HCT116 (cell line): Measurements from ENCODE around the gene FBXW8. TPM values are rescaled to one million over a fixed set of nuclear protein-coding genes. Genes with fewer than 3 reads are reported as not detected.

Experiments used
- ATAC-seq: fragments of 200-7000 bp; cut with Tn5 transposase; 2 replicates; pipeline ENCODE4 v1.9.1; 2020; ENCODE audit warnings: mild to moderate bottlenecking, moderate library complexity
- BruUV-seq: library from RNA; stranded (reverse); fragments of 400-500 nt; replicated peaks from 2 replicates; lab custom pipeline; 2021; lab: Mats Ljungman, UMichigan
- CTCF ChIA-PET: fragments of 300-600 bp; sonication (Branson Sonifier 250); formaldehyde crosslinking; loops from one replicate; lab custom pipeline; 2021; ENCODE audit warnings: antibody characterized with exemption; lab: Charles Lee
- POLR2A ChIA-PET: fragments of 300-600, 350-600 bp; sonication (Branson Sonifier 250); formaldehyde crosslinking; loops from one replicate; lab custom pipeline; 2021; ENCODE audit warnings: antibody characterized with exemption; lab: Charles Lee
- RAD21 ChIA-PET, 2 experiments: fragments of 300-600 bp; sonication (Branson Sonifier 250); formaldehyde crosslinking; loops; one replicate each; lab custom pipeline; 2023; ENCODE audit warnings: low total read pairs in 2 of 2; ENCODE audit not compliant: uncharacterized antibody in 2 of 2, unreplicated experiment in 2 of 2, low non-redundant PET in 1 of 2; lab: Charles Lee
- DNase-seq: peaks from one replicate; pipeline ENCODE4 v3.0.0-alpha.2; 2010; ENCODE audit warnings: low read depth, low spot score
- H2AFZ ChIP-seq: fragments of 200-600 bp; shearing (Covaris generic), sonication (generic); 2 replicates; pipeline ENCODE4 v1.6.1; 2017; ENCODE audit warnings: low read depth, mixed run types, mixed read lengths, antibody characterized with exemption, low read length; ENCODE audit not compliant: poor library complexity, severe bottlenecking
- H3K27ac ChIP-seq: 2 replicates; pipeline ENCODE4 v1.5.1; 2012; ENCODE audit warnings: low read depth, low read length
- H3K27me3 ChIP-seq: fragments of 200-600 bp; sonication (generic); 2 replicates; pipeline ENCODE4 v1.6.1; 2016; ENCODE audit warnings: mixed run types, low read length, mixed read lengths; ENCODE audit not compliant: insufficient read depth
- H3K36me3 ChIP-seq, 2 experiments: fragments of 200-500 bp in 1 of 2; fragments of 200-600 bp in 1 of 2; sonication (Bioruptor generic) in 1 of 2; sonication (generic) in 1 of 2; 2 replicates each; pipeline versions ENCODE4 v1.5.1 to v1.6.1; 2014 to 2016; ENCODE audit warnings: low read length in 2 of 2, inconsistent platforms in 1 of 2, mixed read lengths in 1 of 2, mixed run types in 1 of 2; ENCODE audit not compliant: insufficient read depth in 2 of 2, control insufficient read depth in 1 of 2
- H3K4me1 ChIP-seq, 2 experiments: fragments of 200-600 bp in 1 of 2; sonication (generic) in 1 of 2; 2 replicates each; pipeline versions ENCODE4 v1.5.1 to v1.6.1; 2012 to 2017; ENCODE audit warnings: low read length in 2 of 2, inconsistent platforms in 1 of 2, mild to moderate bottlenecking in 1 of 2, mixed read lengths in 1 of 2, mixed run types in 1 of 2, moderate library complexity in 1 of 2; ENCODE audit not compliant: insufficient read depth in 2 of 2, control insufficient read depth in 1 of 2
- H3K4me2 ChIP-seq: fragments of 200-600 bp; sonication (generic); 2 replicates; pipeline ENCODE4 v1.6.1; 2017; ENCODE audit warnings: mixed run types, low read length, mixed read lengths
- H3K4me3 ChIP-seq, 2 experiments: fragments of 200-600 bp in 1 of 2; sonication (generic) in 1 of 2; replicated peaks in 1 of 2; 2 replicates each; pipeline ENCODE4 v1.5.1; 2011 to 2016; ENCODE audit warnings: low read length in 2 of 2, control low read depth in 1 of 2, low read depth in 1 of 2, mild to moderate bottlenecking in 1 of 2, mixed read lengths in 1 of 2, mixed run types in 1 of 2
- H3K79me2 ChIP-seq: fragments of 200-600 bp; sonication (generic); 2 replicates; pipeline ENCODE4 v1.6.1; 2017; ENCODE audit warnings: mild to moderate bottlenecking, mixed run types, low read length, moderate library complexity, mixed read lengths; ENCODE audit not compliant: insufficient read depth
- H3K9ac ChIP-seq: fragments of 200-600 bp; sonication (generic); 2 replicates; pipeline ENCODE4 v1.6.1; 2016; ENCODE audit warnings: low read length, mixed read lengths
- H3K9me2 ChIP-seq: fragments of 200-600 bp; sonication (generic), shearing (Covaris generic); 2 replicates; pipeline ENCODE4 v1.6.1; 2017; ENCODE audit warnings: mixed run types, mild to moderate bottlenecking, moderate library complexity; ENCODE audit not compliant: insufficient read depth
- H3K9me3 ChIP-seq, 2 experiments: fragments of 200-500 bp in 1 of 2; fragments of 200-600 bp in 1 of 2; sonication (Bioruptor generic) in 1 of 2; sonication (generic) in 1 of 2; 2 replicates each; pipeline ENCODE4 v1.6.1; 2014 to 2017; ENCODE audit warnings: low read length in 2 of 2, mixed read lengths in 2 of 2, inconsistent platforms in 1 of 2, low read depth in 1 of 2, mild to moderate bottlenecking in 1 of 2, mixed run types in 1 of 2, moderate library complexity in 1 of 2; ENCODE audit not compliant: control insufficient read depth in 1 of 2, insufficient read depth in 1 of 2
- H4K20me1 ChIP-seq: fragments of 200-600 bp; sonication (generic), shearing (Covaris generic); 2 replicates; pipeline ENCODE4 v1.6.1; 2017; ENCODE audit warnings: mixed run types, mild to moderate bottlenecking, moderate library complexity; ENCODE audit not compliant: insufficient read depth
- CEBPB ChIP-seq: IDR thresholded peaks from 2 replicates; pipeline ENCODE4 v1.6.1; 2012; ENCODE audit warnings: low read depth
- EZH2phosphoT487 ChIP-seq: fragments of 200-600 bp; IDR thresholded peaks from 2 replicates; pipeline ENCODE4 v1.6.1; 2018; ENCODE audit warnings: antibody characterized with exemption, borderline replicate concordance
- FOSL1 ChIP-seq: IDR thresholded peaks from 2 replicates; pipeline ENCODE4 v1.6.1; 2012; ENCODE audit warnings: low read depth
- SIN3A ChIP-seq: IDR thresholded peaks from 2 replicates; pipeline ENCODE4 v1.6.1; 2012; ENCODE audit warnings: low read depth
- SP1 ChIP-seq: IDR thresholded peaks from 2 replicates; pipeline ENCODE4 v1.6.1; 2012; ENCODE audit warnings: low read depth
- SRF ChIP-seq: IDR thresholded peaks from 2 replicates; pipeline ENCODE4 v1.6.1; 2012; ENCODE audit warnings: low read depth
- YY1 ChIP-seq: IDR thresholded peaks from 2 replicates; pipeline ENCODE4 v1.6.1; 2011; ENCODE audit warnings: low read length, low read depth, moderate library complexity, mild to moderate bottlenecking; ENCODE audit not compliant: insufficient replicate concordance; ENCODE audit errors: extremely low read depth
- ZNF274 ChIP-seq: fragments of 200-500 bp; sonication (Bioruptor generic); IDR thresholded peaks from 2 replicates; pipeline ENCODE4 v1.6.1; 2014; ENCODE audit warnings: mild to moderate bottlenecking, low read depth, low read length, inconsistent platforms
- intact Hi-C: fragments of 100-400 bp; cut with micrococcal nuclease; formaldehyde crosslinking; loops from 2 replicates; pipeline ENCODE4 v1.10.0; 2022
- total RNA-seq: library from RNA; stranded (reverse); gene quantifications from one replicate; pipeline ENCODE4 v1.2.1, GENCODE V29; 2021; ENCODE audit not compliant: unreplicated experiment
- TF ChIP-seq, protein P1 (sequence below): IDR thresholded peaks from 2 replicates; pipeline ENCODE4 v1.6.1; 2012
- TF ChIP-seq, protein P2 (sequence below): IDR thresholded peaks from 2 replicates; pipeline ENCODE4 v1.6.1; 2012; ENCODE audit warnings: low read depth
- TF ChIP-seq, protein P3 (sequence below), 3 experiments: fragments of 200-600 bp in 1 of 3; sonication (generic) in 1 of 3; IDR thresholded peaks in 2 of 3; conservative IDR thresholded peaks in 1 of 3; 2 replicates each; pipeline ENCODE4 v1.5.1; 2012 to 2017; ENCODE audit warnings: low read depth in 2 of 3, low read length in 2 of 3, antibody characterized with exemption in 1 of 3, borderline replicate concordance in 1 of 3, control low read depth in 1 of 3, mild to moderate bottlenecking in 1 of 3, mixed read lengths in 1 of 3, mixed run types in 1 of 3, moderate library complexity in 1 of 3; ENCODE audit not compliant: insufficient read depth in 1 of 3
- TF ChIP-seq, protein P4 (sequence below): IDR thresholded peaks from 2 replicates; pipeline ENCODE4 v1.6.1; 2012

Gene FBXW8
- total RNA-seq, 1 experiment from 2014 or later = 14.6 TPM

DNA sequence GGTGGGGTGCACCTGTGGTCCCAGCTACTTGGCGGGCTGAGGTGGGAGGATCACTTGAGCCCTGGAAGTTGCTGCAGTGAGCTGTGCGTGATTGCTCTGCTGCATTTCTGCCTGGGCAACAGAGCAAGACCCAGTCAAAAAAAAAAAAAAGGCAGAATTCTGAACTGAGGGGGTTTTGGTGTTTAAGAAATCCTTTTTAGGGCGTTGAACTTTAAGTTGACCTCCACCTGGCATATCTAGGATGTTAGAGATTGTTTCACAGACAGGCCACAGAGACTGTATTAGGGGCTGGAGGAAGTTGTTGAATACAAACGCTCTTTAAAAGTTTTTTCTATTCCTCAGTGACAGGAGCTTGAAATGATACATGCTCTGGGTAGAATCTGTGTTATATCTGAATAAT lies 60.5 kb downstream of the FBXW8 start:
- intact Hi-C loops = no loop called here
- CTCF ChIA-PET = no interaction called here
- BruUV-seq = no TSS peak

DNA sequence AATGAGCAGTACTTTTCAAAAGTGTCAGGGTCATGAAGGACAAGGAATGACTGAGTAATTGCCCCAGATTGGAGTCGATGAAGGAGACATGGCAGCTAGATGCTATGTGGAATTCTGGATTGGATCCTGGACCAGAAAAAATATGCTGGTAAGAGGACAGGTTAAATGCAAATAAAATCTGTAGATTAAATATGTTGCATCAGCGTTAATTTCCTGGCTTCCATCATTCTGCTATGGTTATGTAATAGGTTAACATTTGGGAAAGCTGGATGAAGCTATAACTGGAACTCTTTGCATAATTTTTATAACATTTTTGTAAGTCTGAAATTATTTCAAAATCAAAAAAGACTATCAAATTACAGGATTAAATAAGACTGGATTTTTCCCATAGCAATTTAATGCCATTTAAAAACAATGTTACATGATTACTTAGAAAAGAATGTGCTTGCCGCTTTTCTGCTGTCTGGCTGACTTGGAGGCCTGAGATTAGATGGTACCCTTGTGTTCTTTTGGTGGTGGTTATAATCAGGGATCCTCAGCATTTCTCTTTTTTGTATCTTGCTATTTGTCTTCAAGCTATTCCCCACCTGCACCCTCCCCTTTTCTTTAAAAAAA lies 65.1 kb downstream of the FBXW8 start:
- RAD21 ChIA-PET = no interaction called here
- ATAC-seq (no peak), DNase-seq (no peak)
- CTCF ChIA-PET = no interaction called here
- H3K4me2 ChIP-seq = no peak overlapping the region
- H3K27me3 ChIP-seq = no peaks in the 10 kb centered on the region
- H3K4me1 ChIP-seq = no peaks in the 10 kb centered on the region
- no peak overlapping the region for H2AFZ ChIP-seq
- no peaks in the 10 kb centered on the region for H3K36me3 ChIP-seq
- no TSS peak for BruUV-seq
- POLR2A ChIA-PET = no interaction called here
- H3K27ac ChIP-seq = no peak overlapping the region
- no peaks in the 10 kb centered on the region for H3K9me2 ChIP-seq
- H4K20me1 ChIP-seq = no peaks in the 10 kb centered on the region
- H3K9me3 ChIP-seq = no peaks in the 10 kb centered on the region
- no peaks in the 10 kb centered on the region for H3K79me2 ChIP-seq
- intact Hi-C loops = no loop called here
- H3K4me3 ChIP-seq = no peak overlapping the region
- TF ChIP-seq YY1 (no peak), SP1 (no peak), SIN3A (no peak), CEBPB (no peak), FOSL1 (no peak), ZNF274 (no peak), SRF (no peak), EZH2phosphoT487 (no peak)
- TF ChIP-seq, protein P1, sequence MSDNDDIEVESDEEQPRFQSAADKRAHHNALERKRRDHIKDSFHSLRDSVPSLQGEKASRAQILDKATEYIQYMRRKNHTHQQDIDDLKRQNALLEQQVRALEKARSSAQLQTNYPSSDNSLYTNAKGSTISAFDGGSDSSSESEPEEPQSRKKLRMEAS = no peak
- TF ChIP-seq, protein P2, sequence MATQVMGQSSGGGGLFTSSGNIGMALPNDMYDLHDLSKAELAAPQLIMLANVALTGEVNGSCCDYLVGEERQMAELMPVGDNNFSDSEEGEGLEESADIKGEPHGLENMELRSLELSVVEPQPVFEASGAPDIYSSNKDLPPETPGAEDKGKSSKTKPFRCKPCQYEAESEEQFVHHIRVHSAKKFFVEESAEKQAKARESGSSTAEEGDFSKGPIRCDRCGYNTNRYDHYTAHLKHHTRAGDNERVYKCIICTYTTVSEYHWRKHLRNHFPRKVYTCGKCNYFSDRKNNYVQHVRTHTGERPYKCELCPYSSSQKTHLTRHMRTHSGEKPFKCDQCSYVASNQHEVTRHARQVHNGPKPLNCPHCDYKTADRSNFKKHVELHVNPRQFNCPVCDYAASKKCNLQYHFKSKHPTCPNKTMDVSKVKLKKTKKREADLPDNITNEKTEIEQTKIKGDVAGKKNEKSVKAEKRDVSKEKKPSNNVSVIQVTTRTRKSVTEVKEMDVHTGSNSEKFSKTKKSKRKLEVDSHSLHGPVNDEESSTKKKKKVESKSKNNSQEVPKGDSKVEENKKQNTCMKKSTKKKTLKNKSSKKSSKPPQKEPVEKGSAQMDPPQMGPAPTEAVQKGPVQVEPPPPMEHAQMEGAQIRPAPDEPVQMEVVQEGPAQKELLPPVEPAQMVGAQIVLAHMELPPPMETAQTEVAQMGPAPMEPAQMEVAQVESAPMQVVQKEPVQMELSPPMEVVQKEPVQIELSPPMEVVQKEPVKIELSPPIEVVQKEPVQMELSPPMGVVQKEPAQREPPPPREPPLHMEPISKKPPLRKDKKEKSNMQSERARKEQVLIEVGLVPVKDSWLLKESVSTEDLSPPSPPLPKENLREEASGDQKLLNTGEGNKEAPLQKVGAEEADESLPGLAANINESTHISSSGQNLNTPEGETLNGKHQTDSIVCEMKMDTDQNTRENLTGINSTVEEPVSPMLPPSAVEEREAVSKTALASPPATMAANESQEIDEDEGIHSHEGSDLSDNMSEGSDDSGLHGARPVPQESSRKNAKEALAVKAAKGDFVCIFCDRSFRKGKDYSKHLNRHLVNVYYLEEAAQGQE = no peak
- TF ChIP-seq, protein P3, sequence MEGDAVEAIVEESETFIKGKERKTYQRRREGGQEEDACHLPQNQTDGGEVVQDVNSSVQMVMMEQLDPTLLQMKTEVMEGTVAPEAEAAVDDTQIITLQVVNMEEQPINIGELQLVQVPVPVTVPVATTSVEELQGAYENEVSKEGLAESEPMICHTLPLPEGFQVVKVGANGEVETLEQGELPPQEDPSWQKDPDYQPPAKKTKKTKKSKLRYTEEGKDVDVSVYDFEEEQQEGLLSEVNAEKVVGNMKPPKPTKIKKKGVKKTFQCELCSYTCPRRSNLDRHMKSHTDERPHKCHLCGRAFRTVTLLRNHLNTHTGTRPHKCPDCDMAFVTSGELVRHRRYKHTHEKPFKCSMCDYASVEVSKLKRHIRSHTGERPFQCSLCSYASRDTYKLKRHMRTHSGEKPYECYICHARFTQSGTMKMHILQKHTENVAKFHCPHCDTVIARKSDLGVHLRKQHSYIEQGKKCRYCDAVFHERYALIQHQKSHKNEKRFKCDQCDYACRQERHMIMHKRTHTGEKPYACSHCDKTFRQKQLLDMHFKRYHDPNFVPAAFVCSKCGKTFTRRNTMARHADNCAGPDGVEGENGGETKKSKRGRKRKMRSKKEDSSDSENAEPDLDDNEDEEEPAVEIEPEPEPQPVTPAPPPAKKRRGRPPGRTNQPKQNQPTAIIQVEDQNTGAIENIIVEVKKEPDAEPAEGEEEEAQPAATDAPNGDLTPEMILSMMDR (IDR thresholded peaks at IDR 0.05 in 2 of 3, conservative IDR thresholded peaks at IDR 0.05 in 1 of 3; ENCODE audit: borderline replicate concordance in 1 of 3, insufficient read depth in 1 of 3, low read depth in 2 of 3, low read length in 2 of 3) = no peak
- no peak overlapping the region for H3K9ac ChIP-seq

More for the DNA sequence above, 60.5 kb downstream of the FBXW8 start:
- no peak overlapping the region for H3K9ac ChIP-seq
- ChIA-PET POLR2A (no interaction called here), RAD21 (no interaction called here)
- no peak for DNase-seq
- no peak overlapping the region for H3K27ac ChIP-seq
- H3K4me3 ChIP-seq = no peak overlapping the region
- no peak overlapping the region for H3K4me2 ChIP-seq
- no peaks in the 10 kb centered on the region for H3K36me3 ChIP-seq
- no peak for TF ChIP-seq FOSL1
- TF ChIP-seq SRF = no peak
- TF ChIP-seq, protein P4, sequence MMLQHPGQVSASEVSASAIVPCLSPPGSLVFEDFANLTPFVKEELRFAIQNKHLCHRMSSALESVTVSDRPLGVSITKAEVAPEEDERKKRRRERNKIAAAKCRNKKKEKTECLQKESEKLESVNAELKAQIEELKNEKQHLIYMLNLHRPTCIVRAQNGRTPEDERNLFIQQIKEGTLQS = no peak
- H4K20me1 ChIP-seq = no peaks in the 10 kb centered on the region
- no peaks in the 10 kb centered on the region for H3K9me3 ChIP-seq
- no peaks in the 10 kb centered on the region for H3K27me3 ChIP-seq
- no peaks in the 10 kb centered on the region for H3K9me2 ChIP-seq
- no peaks in the 10 kb centered on the region for H3K79me2 ChIP-seq
- ATAC-seq = no peak
- no peak overlapping the region for H2AFZ ChIP-seq
- no peaks in the 10 kb centered on the region for H3K4me1 ChIP-seq
